ENCODE measurements around the gene PLEKHA7.

DNA sequence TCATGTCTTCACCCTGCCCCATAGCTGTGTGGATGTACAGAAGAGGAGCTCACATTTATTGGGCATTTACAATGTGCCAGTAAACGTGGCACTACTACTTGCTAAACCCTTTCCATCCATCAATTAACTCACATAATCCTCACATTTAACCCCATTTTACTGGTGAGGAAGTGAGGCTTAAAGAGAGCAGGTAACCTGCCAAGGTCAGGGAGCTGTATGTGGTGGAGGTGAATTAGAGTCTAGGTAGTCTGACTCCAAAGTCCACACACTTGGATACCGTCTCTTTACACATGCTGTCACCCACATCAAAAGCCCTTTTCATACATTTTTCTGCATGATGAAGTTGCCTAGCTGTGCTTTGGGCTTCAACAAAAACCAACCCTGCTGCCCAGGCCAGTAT lies 10.8 kb downstream of the PLEKHA7 start:
- TF ChIP-seq CTCF (IDR thresholded peaks at IDR 0.05), result no peak
- TF ChIP-seq POLR2AphosphoS5 (IDR thresholded peaks at IDR 0.05), result no peak

All from upper lobe of left lung (tissue), 4 donors.